DND-41 (cell line): ENCODE data around the gene TCAP.

Experiments used
- EZH2 ChIP-seq: IDR thresholded peaks from 3 replicates; pipeline ENCODE4 v1.6.1; 2012; ENCODE audit warnings: borderline replicate concordance, low read depth, mild to moderate bottlenecking, moderate library complexity, low read length, inconsistent platforms; ENCODE audit not compliant: severe bottlenecking
- TF ChIP-seq, protein P1 (sequence below): IDR thresholded peaks from 2 replicates; pipeline ENCODE4 v1.5.1; 2012; ENCODE audit warnings: borderline replicate concordance, low read length, moderate library complexity, mild to moderate bottlenecking; ENCODE audit not compliant: poor library complexity, severe bottlenecking; ENCODE audit errors: extremely low read depth

DNA sequence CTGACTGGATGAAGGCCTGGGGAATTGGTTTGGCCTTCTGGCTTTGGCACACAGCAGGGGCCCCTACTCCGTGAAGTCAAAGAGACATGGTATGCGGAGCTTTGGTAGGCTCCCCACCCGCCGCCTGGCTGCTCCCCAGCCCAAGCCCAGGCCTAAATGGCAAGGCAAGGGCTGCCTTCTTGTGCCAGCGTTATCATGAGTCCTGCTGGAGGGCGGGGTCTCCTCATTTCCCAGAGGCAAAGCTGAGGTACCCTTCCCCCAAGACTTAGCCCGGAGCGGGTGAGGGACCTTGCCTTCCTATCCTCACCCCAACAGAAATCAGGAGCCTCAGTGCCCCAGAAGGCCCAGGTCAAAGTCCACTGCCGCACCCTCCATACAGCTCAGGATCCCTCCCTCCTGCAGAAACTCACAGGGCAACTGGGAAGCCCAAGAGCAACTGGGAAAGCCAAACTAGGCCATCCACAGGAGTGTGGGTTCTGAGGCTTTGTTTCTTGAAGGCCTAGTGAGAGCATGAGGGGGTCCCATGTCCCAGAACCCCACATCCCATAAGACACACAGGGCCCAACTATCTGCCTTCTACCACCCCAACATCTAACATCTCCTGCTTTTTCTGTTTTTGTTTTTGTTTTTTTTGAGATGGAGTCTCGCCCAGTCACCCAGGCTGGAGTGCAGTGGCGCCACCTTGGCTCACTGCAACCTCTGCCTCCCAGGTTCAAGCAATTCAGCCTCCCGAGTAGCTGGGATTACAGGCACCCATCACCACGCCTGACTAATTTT lies 13.4 kb downstream of the TCAP start:
- TF ChIP-seq, protein P1, sequence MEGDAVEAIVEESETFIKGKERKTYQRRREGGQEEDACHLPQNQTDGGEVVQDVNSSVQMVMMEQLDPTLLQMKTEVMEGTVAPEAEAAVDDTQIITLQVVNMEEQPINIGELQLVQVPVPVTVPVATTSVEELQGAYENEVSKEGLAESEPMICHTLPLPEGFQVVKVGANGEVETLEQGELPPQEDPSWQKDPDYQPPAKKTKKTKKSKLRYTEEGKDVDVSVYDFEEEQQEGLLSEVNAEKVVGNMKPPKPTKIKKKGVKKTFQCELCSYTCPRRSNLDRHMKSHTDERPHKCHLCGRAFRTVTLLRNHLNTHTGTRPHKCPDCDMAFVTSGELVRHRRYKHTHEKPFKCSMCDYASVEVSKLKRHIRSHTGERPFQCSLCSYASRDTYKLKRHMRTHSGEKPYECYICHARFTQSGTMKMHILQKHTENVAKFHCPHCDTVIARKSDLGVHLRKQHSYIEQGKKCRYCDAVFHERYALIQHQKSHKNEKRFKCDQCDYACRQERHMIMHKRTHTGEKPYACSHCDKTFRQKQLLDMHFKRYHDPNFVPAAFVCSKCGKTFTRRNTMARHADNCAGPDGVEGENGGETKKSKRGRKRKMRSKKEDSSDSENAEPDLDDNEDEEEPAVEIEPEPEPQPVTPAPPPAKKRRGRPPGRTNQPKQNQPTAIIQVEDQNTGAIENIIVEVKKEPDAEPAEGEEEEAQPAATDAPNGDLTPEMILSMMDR, result no peak
- no peak for TF ChIP-seq EZH2
